Measurements from ENCODE around the gene CYP2U1. TPM values are rescaled to one million over a fixed set of nuclear protein-coding genes. Genes with fewer than 3 reads are reported as not detected.

The CYP2U1 gene
- polyA plus RNA-seq, 1 of the 3 experiments (the other 2 are of a cell fraction) = 2.0 TPM

DNA sequence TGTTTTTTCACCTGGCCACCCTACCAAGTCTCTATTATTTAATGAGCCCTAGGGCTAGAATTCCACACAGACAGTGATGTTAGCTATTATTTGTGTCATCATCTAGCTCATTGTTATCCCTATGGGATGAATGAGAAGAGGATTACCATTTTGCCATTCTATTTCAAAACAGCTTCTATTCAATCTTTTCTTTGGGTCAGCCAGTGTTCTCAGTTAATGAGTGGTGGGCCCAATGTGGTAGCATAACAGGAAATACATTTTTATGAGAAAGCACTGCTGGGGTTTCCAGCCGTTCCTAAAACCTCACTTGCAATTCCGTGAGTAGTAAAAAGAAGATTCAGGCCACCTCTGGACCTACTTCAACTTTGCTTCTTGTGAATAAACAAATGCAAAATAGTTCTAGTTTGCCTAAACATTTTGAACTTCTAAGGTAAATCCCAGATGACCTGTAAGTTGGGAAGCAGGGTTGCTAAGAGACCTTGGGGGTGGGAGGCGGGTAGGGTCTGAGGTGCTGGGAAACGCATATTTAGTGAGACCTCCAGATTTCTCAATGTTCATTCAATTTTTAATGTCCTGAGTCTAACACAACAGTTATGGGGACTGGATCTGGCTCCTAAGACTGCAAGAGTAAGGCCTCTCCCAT lies 24.8 kb upstream of the CYP2U1 start:
- Histone ChIP-seq H3K4me1 (ENCODE audit: control insufficient read depth in 1 of 2, insufficient read depth in 2 of 2, low read depth in 1 of 2, low read length in 1 of 2) (peaks cover 0 to 5% of the 10 kb centered on the region in 2 experiments; a peak in 2 of 4 replicates), H3K27ac (ENCODE audit: low read depth in 2 of 2, low read length in 1 of 2) (no peak overlapping the region), H4K20me1 (ENCODE audit: insufficient read depth) (no peaks in the 10 kb centered on the region), H3K4me3 (ENCODE audit: low read depth in 2 of 2, low read length in 1 of 2) (no peak overlapping the region), H3K9ac (no peak overlapping the region), H3K9me3 (no peaks in the 10 kb centered on the region), H3K27me3 (ENCODE audit: insufficient read depth) (no peaks in the 10 kb centered on the region), H2AFZ (ENCODE audit: low read depth) (no peak overlapping the region), H3K36me3 (replicated peaks in 1 of 2; ENCODE audit: control insufficient read depth in 1 of 2, insufficient read depth in 2 of 2, low read length in 1 of 2) (no peaks in the 10 kb centered on the region), H3F3A (replicated peaks; ENCODE audit: insufficient read depth) (no peaks in the 10 kb centered on the region), H3K9me2 (no peaks in the 10 kb centered on the region), H3K79me2 (ENCODE audit: insufficient read depth) (no peaks in the 10 kb centered on the region), H3K4me2 (no peak overlapping the region)
- no peak for DNase-seq
- ChIA-PET POLR2A (no interaction called here), CTCF (no interaction called here)
- WGBS (ENCODE audit: low lambda C conversion rate) = 54% methylated on average over 4 of the region's 4 CpGs
- TF ChIP-seq, protein P1, sequence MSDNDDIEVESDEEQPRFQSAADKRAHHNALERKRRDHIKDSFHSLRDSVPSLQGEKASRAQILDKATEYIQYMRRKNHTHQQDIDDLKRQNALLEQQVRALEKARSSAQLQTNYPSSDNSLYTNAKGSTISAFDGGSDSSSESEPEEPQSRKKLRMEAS (IDR thresholded peaks at IDR 0.05; ENCODE audit: low read depth) = no peak
- TF ChIP-seq RAD21 (IDR thresholded peaks at IDR 0.05; ENCODE audit: low read length) (no peak), TEAD4 (IDR thresholded peaks at IDR 0.05; ENCODE audit: borderline replicate concordance, insufficient read depth) (no peak), SIN3A (IDR thresholded peaks at IDR 0.05; ENCODE audit: borderline replicate concordance, low read depth, low read length) (no peak), JUND (IDR thresholded peaks at IDR 0.05) (no peak), GABPA (IDR thresholded peaks at IDR 0.05; ENCODE audit: low read depth) (no peak)
- TF ChIP-seq, protein P2, sequence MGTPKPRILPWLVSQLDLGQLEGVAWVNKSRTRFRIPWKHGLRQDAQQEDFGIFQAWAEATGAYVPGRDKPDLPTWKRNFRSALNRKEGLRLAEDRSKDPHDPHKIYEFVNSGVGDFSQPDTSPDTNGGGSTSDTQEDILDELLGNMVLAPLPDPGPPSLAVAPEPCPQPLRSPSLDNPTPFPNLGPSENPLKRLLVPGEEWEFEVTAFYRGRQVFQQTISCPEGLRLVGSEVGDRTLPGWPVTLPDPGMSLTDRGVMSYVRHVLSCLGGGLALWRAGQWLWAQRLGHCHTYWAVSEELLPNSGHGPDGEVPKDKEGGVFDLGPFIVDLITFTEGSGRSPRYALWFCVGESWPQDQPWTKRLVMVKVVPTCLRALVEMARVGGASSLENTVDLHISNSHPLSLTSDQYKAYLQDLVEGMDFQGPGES (IDR thresholded peaks at IDR 0.05; ENCODE audit: low read depth, low read length) = no peak

- no peaks in the 10 kb centered on the region for H3K27me3 ChIP-seq (ENCODE audit: insufficient read depth)
- no peaks in the 10 kb centered on the region for H4K20me1 ChIP-seq (ENCODE audit: insufficient read depth)
- H3K9me3 ChIP-seq = no peaks in the 10 kb centered on the region
- H3K4me1 ChIP-seq (ENCODE audit: control insufficient read depth in 1 of 2, insufficient read depth in 2 of 2, low read depth in 1 of 2, low read length in 1 of 2) = peaks cover 0 to 5% of the 10 kb centered on the region in 2 experiments; a peak in 2 of 4 replicates
- POLR2A ChIA-PET = no interaction called here
- TF ChIP-seq EP300 (IDR thresholded peaks at IDR 0.05; ENCODE audit: borderline replicate concordance in 1 of 2, low read depth in 1 of 2, low read length in 1 of 2) = peak in 1 of 2 experiments; percentile 43; a peak in 1 of 4 replicates
- peak; percentile 15 for TF ChIP-seq CHD2 (IDR thresholded peaks at IDR 0.05; ENCODE audit: low read length, partially characterized antibody)
- peak; percentile 53; the same call in 1 of the 2 replicates for TF ChIP-seq RCOR1 (IDR thresholded peaks at IDR 0.05; ENCODE audit: low read length)
- TF ChIP-seq TAF1 (IDR thresholded peaks at IDR 0.05; ENCODE audit: borderline replicate concordance, low read depth, low read length) = no peak
- TF ChIP-seq EZH2phosphoT487 (IDR thresholded peaks at IDR 0.05; ENCODE audit: borderline replicate concordance, low read depth) = no peak
- peak; percentile 77 for TF ChIP-seq GATA2 (CRISPR knock-in tag; IDR thresholded peaks at IDR 0.05)
- no peak overlapping the region for H3K9ac ChIP-seq
- H3F3A ChIP-seq (replicated peaks; ENCODE audit: insufficient read depth) = no peaks in the 10 kb centered on the region
- 2% methylated on average over 7 of the region's 7 CpGs for WGBS (ENCODE audit: low lambda C conversion rate)
- no peaks in the 10 kb centered on the region for H3K9me2 ChIP-seq
- no peak overlapping the region for H3K4me3 ChIP-seq (ENCODE audit: low read depth in 2 of 2, low read length in 1 of 2)
- no peak overlapping the region for H3K4me2 ChIP-seq
- DNase-seq = no peak
- H2AFZ ChIP-seq (ENCODE audit: low read depth) = no peak overlapping the region
- CTCF ChIA-PET = interaction anchor here (0.6 to 1.4 kb wide), 4 partner anchors 13 to 150 kb away, joined by 3 to 7 read pairs (median 3); partner anchors contain the start of gene CYP2U1
- no peaks in the 10 kb centered on the region for H3K36me3 ChIP-seq (replicated peaks in 1 of 2; ENCODE audit: control insufficient read depth in 1 of 2, insufficient read depth in 2 of 2, low read length in 1 of 2)
- no peaks in the 10 kb centered on the region for H3K79me2 ChIP-seq (ENCODE audit: insufficient read depth)
- H3K27ac ChIP-seq (ENCODE audit: low read depth in 2 of 2, low read length in 1 of 2) = no peak overlapping the region
Measured at GRCh38 chr4:107908377-107908776, 23.0 kb upstream of the CYP2U1 start.
